GM21447 (cell line): ENCODE results near the gene REEP6.

ENCODE experiments used
- ATAC-seq: cut with Tn5 transposase; IDR thresholded peaks from one replicate; pipeline ENCODE4 v1.9.1; 2021; ENCODE audit not compliant: unreplicated experiment

The REEP6 gene

DNA sequence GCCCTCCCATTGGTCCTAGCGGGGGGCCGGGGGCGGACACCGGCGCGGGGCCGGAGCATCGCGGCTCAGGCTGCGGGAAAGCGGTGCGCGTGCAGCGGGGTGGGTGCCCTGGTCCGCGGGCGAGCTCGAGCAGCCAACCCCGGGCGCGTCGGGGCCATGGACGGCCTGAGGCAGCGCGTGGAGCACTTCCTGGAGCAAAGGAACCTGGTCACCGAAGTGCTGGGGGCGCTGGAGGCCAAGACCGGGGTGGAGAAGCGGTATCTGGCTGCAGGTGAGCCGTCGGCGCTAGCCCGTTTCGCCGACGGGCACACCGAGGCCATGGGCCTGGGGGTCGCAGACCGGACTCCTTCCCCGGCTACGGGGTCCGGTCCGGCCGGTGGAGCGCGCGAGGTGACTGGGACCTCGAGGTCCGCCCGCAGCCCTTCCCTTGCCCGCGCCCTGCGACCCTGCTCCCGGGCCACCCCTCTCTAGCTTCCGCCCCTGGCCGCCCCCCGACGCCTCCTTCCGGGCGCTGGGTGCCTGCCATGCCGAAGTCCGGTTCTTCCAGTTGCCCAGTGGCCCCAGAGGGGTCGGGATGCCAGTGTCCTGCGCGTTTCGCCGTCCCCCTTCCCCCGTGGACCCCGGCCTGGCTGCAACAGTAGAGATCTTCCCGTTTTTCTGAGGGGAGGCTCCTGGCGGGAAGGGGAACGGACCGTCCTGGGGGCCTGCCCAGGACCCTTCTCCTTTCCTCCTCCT lies at the start of gene REEP6:
TSS of gene REEP6 (plus strand) at position 68 of the 735 bp plus-strand sequence. CDS start at position 157, 89 bp downstream.
- ATAC-seq: no peak

DNA sequence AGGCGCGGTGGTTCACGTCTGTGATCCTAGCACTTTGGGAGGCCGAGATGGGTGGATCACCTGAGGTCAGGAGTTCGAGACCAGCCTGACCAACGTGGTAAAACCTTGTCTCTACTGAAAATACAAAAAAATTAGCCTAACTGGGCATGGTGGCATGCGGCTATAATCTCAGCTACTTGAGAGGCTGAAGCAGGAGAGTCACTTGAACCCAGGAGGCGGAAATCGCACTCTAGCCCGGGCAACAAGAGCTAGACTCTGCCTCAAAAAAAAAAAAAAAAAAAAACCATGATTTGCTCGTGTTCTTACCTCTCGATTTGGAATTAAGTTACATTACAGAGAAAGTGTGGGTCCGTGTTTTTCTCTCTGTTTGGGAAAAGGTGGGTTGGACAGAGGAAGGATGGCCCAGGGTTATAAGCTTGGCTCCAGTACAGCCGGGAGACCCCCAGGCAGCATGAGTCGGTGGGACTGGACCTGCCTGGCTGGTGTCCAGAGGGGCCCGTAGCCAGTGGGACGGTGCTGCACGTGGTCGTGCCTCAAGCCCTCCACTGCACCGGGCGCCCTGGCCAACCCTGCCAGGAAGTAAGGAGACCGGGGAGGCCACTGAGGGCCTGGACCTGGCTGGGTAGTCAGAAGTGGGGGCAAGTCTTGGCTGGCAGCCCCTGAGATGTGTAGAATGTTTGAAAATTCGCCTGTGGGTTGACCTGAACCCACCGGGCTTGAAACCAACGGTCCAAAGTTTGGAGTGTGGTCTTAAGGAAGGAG lies 49.1 kb upstream of the REEP6 start:
- no peak for ATAC-seq

DNA sequence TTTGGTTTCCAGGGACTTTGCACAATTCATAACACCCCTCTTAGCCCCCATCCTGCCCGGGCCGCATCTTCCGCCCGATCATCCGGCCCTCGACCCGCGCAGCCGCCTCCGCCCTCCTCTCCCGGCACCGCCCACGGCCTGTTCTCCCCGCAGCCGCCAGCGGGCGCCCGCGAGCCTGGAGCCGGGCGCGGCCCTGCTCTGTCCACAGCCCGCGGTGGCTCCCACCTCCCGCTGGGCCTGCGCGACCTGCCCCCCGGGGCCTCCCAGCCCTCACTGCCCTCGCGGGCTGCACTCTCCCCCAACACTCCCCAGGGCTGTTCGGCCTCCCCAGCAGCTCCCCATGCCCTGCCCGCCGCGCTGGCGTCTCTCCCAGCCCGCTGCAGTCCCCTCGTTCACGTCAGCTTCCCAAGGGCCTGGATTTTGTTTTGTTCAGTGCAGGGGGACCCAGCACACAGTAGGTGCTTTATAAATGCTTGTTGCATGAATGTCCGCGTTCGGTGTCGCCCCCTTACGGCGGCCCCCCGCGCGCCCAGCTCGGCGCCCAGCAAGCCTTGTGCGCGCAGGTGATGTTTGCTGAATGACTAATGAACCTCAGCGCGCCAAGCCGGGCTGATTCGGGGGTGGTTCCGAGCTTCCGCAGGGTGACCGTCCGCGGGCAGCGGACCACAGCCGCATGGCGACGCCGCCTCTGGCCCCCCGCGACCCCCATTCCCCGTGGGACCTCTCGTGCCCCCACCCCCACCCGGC lies 45.6 kb upstream of the REEP6 start:
- no peak for ATAC-seq

DNA sequence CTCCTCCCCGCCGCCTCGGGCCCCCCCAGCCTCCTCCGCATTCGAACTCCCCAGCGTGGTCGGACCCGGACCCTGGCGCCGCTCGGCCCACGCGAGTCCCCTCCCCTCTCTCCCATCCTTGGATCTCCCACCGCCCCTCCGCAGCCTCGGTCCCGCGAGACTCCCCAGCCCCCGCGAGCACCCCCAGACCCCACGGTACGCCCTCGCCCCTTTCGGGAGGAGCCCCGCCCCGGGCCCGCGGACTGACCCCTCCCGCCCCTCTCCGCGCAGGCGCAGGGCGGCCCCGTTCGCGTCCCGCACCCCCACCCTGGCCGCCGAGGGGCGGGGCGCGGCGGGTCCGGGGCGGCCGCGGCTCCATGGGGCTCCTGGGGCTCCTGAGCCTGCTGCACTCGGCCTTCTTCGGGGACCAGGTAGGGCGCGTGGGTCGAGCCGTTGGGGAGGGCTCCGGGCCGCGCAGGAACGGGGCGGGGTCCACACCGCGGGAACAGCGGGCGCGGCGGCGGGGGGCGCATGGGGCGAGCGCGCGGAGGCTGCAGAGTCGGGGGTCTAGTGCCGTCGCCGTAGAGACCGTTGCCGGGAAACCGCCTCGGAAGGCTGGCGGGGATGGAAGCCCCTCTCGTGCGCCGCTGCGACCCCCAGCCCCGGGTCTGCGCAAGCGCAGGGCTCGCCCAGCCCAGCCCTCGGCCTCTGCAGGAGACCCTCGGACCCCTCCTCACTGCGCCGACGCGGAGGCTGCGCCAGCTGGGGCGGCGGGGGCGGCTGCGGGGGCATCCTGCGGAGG lies 44.9 kb upstream of the REEP6 start:
- no peak for ATAC-seq

DNA sequence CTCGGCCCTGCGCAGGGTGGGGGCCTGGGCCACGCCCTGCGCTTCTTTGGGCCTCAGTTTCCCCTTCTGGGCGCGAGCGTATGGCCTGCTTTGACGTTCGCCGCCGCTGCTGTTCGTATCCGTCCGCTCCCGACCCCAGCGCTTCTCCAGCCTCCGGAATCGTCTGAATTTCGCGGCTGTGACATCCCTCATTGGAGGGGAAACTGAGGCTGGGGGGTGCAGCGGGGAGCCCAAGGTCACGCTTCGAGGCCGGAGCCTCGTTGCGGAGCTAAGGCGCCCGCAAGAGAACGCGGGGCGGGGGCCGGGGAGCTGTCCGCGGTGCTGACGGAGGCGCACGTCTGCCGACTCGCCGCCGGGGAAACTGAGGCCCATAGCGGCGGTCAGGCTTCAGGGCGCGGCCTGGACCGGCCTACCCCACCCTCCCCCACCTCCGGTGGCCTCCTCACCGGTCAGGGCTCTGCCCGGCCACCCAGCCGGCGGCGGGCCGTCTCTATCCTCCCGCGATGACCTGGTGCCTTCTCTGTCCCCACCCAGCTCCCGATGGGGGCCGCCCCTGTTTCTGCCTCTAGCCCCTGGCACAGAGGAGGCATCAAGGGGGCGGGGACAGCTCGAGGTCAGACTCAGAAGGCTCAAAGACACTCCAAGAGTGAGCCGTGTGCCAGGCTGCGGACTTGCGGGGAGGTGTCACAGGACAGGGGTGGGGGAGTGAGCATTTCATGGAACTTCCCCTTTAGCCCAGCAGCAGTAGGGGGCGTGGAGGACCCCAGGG lies 44.1 kb upstream of the REEP6 start:
- ATAC-seq: no peak

DNA sequence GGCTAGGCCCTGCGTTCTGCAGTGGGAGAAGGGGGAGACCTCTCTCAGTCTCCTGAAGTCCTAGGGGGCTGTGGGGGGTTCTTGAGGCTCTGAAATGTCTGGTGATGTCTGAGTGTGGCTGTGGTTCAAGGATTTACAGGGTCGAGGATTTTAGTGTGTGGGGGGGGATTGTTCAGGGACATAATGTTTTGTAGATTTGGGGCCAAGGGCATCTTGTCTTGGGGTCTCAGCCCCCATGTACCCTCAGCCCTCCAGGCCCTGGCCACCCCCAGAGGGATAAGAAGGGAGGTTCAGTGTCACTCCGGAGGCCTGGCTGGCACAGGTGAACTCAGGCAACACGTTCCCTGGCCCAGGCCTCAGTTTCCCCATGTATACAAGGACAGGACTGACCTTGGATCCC lies 43.5 kb upstream of the REEP6 start:
- ATAC-seq: no peak

DNA sequence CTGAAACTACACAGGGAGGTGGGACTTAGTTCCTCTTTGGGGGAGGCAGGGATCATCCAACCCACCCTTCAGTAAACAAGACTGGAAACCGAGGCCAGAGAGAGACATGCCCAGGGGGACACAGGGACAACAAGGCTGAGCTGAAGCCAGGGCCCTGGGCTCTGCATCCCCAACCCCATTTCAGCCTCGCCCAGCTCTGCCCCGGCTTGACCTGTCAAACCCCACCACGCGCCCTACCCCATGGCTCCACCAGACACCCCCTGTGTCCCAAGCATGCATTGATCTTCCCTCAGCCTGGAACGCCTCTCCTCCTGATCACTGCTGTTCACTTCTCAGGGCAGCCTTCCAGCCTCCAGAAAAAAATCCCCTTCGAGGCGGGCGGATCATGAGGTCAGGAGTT lies 43.0 kb upstream of the REEP6 start:
- no peak for ATAC-seq

DNA sequence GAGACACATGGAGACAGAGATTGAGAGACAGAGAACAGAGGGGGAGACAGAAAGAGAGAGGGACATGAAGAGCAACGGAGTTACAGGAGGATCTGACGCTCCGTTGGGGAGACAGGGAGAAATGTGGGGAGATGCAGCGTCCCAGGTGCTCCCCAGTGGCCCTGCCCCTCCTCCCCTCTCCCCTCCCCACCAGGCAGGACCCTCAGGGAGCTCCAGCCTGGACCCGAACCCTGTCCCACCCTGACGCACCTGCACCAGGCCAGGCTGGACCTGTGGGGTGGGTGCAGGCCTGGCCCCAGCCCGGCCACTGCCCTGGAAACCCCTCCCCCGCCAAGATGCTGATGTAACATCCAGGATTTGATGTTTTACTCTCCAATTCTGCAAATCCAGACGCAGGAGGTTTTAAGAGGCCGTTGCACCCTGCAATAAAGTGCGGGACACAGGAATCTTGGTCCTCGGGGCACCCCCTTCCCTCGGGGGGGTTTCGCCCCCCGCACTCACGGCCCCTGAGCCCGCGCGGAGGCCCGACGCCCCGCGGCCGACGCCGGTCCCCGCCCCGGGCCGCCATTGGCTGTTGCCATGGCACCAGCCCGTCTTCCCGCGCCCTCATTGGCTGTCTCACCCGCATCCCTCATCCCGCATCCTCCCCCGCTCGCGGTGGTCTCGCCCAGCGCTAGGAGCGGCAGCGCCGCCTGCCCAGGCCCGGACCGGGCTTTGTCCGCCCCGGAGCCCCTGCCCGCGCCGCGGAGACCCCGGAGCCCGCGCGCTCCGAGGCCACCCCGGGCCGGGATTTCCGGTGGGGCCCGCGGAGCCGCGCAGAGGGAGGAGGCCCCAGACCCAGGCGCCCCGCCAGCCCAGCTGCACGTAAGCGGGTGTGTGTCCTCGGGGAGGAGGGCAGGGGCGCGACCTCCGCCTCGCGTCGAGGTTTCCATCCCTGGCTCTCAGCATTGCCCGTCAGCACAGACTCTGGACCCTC lies 41.2 kb upstream of the REEP6 start, which contains the start of gene APC2:
TSS of gene APC2 (plus strand) at position 655 of the 976 bp plus-strand sequence. CDS start 2,881 bp downstream, outside the sequence.
- ATAC-seq: no peak

DNA sequence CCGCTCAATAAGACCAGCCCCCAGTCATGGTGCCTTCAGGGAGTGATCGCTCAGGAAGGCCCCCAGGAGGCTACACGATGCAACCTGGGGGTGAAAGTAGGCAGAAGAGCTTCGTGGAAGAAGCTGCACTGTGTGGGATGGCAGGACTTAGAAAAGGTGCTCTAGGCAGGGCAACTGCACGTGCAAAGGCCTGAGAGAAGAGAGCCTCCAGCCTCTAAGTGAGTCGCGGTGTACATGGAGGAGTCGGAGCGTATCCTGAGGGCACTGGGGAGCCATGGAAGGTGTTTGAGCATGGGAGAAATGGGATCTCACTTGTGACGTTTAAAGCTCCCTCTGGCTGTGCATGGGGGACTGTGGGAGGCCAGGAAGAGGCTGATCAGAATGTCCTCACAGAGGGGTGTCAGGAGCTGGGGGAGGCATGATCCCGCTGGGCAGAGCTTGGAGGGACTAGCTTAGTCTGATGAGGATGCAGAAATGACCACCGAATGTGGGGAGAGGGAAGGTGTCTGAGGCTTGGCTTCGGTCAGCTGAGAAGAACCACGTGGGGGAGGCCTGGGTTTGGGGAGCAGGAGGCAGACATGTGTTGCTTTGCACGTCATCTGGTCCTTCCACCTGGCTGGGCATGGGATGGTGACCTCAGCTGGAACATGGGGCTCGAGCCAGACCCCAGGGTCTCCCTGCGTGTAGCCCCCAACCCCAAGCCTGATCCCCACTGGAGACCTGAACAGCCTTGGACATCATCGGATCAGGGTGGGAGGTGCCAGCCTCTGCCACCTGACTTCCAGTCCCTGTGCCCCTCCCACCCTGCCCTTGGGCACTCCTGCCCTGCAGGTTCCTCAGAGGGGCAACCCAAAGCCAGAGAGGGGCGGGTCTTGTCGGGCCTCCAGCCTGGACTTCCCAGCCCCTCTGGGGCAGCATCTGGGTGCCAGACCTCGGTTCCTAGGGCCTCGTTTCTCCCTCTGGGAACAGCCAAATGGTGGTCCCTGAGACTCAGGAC lies 39.9 kb upstream of the REEP6 start:
- ATAC-seq: no peak

DNA sequence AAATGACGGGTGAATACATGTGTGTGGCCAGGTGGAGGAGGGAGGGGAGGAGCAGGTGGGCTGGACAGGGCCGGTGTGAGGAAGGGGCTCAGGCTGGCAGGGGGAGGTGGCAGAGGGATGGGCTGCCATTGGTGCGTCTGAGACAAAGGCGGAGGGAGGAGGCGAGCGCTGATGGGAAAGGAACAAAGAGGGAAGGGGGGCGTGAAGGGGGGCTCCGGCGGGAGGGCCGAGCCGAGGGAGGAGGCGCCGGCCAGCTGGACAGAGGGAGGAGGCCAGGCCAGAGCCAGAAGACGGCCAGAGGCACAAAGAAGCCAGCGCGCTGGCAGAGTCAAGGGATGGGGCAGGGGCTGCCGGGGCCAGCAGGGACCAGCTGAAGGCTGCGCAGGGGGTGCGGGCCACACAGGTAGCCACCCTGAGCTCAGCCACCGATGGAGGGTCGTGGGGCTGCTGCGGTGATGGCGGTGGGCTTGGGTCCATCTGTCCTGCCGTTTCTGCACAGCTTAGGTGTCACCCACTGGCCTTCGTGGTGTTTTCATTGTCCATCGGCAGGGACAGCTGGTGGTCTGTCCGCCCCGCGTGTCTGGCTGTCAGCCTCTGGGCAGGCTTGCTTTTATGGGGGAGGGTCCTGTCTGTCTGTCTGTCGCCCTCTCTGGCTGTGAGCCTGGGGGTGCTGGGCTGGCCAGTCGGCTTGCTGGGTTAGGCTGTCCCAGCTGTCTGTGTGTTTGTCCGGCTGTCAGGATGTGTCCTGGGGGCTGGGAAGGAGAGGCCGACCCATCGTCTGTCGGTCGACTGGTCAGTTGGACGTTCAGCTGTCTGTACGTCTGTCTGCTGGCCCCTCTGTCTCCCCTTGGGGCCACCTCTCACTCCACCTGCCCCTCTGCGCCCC lies 38.8 kb upstream of the REEP6 start:
- ATAC-seq: no peak

DNA sequence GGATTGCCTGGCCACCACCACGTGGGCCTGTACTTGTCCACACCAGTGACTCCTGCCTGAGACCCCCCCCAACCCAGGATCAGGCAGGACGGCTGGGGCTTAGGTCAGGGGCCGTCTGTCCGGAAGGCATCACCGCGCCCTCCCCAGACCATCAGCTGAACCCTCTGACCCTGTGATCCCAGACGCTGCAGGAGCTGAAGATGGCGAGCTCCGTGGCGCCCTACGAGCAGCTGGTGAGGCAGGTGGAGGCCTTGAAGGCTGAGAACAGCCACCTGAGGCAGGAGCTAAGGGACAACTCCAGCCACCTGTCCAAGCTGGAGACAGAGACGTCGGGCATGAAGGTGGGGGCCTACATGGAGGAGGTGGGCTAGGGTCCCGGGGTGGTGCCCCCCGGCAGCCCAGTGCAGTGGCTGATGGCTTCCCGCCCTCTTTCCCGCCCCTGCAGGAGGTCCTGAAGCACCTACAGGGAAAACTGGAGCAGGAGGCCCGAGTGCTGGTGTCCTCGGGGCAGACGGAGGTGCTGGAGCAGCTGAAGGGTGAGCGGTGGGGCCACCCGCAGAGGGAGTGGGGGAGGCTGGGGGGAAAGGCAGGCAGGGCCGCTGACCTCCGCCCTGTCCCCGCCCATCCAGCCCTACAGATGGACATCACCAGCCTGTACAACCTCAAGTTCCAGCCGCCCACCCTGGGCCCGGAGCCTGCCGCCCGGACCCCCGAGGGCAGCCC lies 38.0 kb upstream of the REEP6 start:
- no peak for ATAC-seq

DNA sequence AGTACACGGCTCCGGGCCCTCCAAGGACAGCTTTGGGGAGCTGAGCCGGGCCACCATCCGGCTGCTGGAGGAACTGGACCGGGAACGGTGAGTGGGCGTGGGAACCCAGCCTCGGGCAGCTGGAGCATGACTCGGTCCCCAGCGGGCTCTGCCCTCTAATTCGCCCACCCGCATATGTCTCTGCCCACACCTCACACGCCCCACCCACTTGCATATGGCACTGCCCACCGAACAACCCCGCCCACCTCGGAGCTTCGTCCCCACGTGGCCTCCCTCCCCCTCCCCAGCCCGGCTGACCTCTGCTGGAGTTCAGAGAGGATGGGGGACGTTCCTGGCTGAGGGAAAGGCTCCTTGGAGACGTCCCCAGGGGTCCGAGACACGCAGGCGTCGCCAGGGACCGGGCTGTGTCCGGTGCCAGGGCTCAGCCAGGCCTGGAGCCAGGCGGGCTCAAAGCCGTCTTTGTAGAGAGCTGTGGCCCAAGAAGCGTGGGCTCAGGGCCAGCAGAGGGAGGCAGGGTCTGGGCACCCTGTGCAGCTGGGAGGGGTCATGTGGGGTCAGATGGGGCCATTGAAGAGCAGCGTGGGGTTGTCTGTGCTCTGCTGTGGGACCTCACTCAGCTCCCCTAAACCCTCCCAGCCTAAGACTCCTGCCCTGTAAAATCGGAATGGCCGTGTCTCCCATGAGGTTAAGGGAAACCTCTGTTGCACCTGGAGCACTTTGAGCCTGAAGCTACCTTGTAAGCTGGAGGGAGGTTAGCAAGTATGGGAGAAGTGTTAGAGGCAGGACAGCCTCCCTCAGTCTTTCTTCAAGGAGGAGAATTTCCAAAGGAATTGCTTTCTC lies 37.2 kb upstream of the REEP6 start:
- no peak for ATAC-seq

DNA sequence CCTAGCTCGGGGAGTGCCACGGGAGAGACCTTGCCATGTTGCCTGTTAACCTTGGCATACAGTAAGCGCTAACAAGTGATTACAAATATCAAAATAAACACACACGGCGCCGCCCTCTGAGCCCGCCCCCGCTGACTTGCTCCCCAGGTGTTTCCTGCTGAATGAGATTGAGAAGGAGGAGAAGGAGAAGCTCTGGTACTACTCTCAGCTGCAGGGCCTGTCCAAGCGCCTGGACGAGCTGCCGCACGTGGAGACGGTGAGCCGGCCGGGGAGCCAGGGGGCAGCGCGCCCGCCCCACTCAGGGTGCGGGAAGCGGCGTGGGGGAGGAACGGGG lies 36.0 kb upstream of the REEP6 start:
- ATAC-seq: no peak

DNA sequence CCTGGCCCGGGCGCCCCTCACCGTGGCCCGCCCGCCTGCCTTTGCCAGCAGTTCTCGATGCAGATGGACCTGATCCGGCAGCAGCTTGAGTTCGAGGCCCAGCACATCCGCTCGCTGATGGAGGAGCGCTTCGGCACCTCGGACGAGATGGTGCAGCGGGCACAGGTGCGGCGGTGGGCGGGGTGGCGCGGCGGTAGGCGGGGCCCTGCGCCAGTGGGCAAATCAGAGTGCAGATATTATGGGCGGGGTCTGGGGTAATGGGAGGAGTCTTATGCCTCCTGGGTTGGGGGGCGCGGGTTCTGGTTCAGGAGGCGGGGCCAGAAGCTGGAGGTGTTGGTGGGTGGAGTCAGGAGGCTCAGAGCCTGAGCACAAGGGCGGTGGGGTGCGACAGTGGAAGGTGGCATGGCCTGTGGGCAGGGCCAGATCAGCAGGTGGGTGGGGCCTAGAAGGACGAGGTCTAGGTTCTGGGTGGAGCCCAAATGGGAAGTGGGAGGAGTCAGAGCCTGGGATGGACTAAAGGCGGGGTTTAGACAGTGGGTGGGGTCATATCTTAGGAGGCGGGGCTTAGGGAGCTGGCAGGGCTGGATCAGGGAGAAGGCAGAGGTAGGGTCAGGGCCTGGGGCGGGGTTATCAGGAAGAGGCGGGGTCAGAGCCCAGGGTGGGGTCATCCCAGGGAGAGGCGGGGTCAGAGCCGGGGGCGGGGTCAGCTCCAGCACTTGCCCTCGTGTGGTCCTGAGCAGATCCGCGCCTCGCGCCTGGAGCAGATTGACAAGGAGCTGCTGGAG lies 35.5 kb upstream of the REEP6 start:
- ATAC-seq: no peak
